ENCODE measurements around the gene NOX1.

DNA sequence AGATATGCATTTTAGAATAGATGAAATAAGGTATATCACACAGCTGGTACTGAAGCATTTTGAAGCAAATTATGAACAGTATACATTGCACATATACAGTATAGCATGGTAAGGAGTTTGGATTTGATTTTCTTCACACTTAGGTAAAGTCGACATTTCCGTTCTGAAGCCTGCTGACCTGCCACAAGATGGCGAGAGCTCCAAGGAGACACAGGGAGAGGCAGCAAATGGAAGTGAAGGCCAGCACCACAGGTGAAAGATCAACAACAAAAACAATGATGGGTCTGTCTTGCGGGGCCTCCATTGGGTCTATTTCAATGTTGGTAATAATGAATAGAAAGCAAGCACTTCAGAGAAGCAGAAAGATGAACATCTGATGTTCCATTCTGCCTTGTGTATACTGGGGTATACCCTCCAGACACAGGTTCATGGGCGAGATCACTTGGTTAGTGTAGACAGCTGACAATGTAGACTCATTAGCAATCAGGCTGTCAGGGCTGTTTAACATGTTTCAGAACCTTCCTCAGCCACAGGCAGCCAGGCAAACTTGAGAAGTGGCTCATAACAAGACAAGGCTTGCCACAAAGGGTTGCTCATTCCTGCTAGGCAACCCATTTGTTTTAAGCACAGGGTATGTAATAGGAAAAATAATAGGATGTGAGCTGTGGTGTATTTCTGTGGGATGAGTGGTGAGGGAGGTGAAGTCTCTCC is 21.4 kb upstream of the NOX1 start:
- no peak for TF ChIP-seq ZNF468 (CRISPR knock-in tag; IDR thresholded peaks at IDR 0.05)
- no peak for TF ChIP-seq GFI1 (CRISPR knock-in tag; IDR thresholded peaks at IDR 0.05; ENCODE audit: borderline replicate concordance)
- no peak for TF ChIP-seq ATF7 (IDR thresholded peaks at IDR 0.05)
- no peak for TF ChIP-seq ATF7 (CRISPR knock-in tag; IDR thresholded peaks at IDR 0.05)
- TF ChIP-seq ZFX (CRISPR knock-in tag; IDR thresholded peaks at IDR 0.05; ENCODE audit: low read depth) = no peak
